A673 (cell line): ENCODE data around the gene ZSCAN1. TPM values are rescaled to one million over a fixed set of nuclear protein-coding genes. Genes with fewer than 3 reads are reported as not detected.
"Not testable (repeated sequence)": the region's sequence is repeated elsewhere in the genome, so short reads cannot be mapped to it uniquely, and the experiment has no call there.

Experiments used
- BruUV-seq: library from RNA; stranded (reverse); fragments of 400-500 nt; replicated peaks from 2 replicates; lab custom pipeline; 2021; lab: Mats Ljungman, UMichigan
- CTCF ChIA-PET: fragments of 300-600 bp; sonication (Branson Sonifier 250); formaldehyde crosslinking; loops from one replicate; lab custom pipeline; 2022; ENCODE audit warnings: antibody characterized with exemption; lab: Charles Lee
- POLR2A ChIA-PET: fragments of 300-600 bp; sonication (Branson Sonifier 250); formaldehyde crosslinking; loops from one replicate; lab custom pipeline; 2022; ENCODE audit warnings: antibody characterized with exemption; ENCODE audit not compliant: low non-redundant PET; lab: Charles Lee
- DNase-seq: peaks from one replicate; pipeline ENCODE4 v3.0.0-alpha.2; 2015; ENCODE audit warnings: low spot score
- H3K27ac ChIP-seq: fragments of 200-600 bp; sonication (generic); 2 replicates; pipeline ENCODE4 v1.5.1; 2016; ENCODE audit warnings: mixed run types, low read depth, mild to moderate bottlenecking, mixed read lengths, antibody characterized with exemption, low read length; ENCODE audit not compliant: poor library complexity, severe bottlenecking
- H3K27me3 ChIP-seq: fragments of 200-600 bp; sonication (generic); replicated peaks from 2 replicates; pipeline ENCODE4 v1.6.1; 2017; ENCODE audit warnings: mixed run types, low read depth, mild to moderate bottlenecking, mixed read lengths, antibody characterized with exemption, low read length; ENCODE audit not compliant: insufficient read depth, poor library complexity
- H3K36me3 ChIP-seq: fragments of 200-600 bp; sonication (generic); 2 replicates; pipeline ENCODE4 v1.6.1; 2016; ENCODE audit warnings: mixed run types, mild to moderate bottlenecking, mixed read lengths, antibody characterized with exemption, low read length; ENCODE audit not compliant: insufficient read depth, poor library complexity, severe bottlenecking
- H3K4me1 ChIP-seq: fragments of 200-600 bp; sonication (generic); 2 replicates; pipeline ENCODE4 v1.6.1; 2017; ENCODE audit warnings: mixed run types, mild to moderate bottlenecking, mixed read lengths, antibody characterized with exemption, low read length; ENCODE audit not compliant: insufficient read depth, poor library complexity, severe bottlenecking
- H3K4me3 ChIP-seq: fragments of 200-600 bp; sonication (generic); 2 replicates; pipeline ENCODE4 v1.5.1; 2016; ENCODE audit warnings: low read depth, mixed run types, mild to moderate bottlenecking, mixed read lengths, low read length; ENCODE audit not compliant: poor library complexity, severe bottlenecking
- H3K9me3 ChIP-seq: fragments of 200-600 bp; sonication (generic); 2 replicates; pipeline ENCODE4 v1.6.1; 2016; ENCODE audit warnings: mixed run types, low read depth, mild to moderate bottlenecking, mixed read lengths, antibody characterized with exemption, low read length; ENCODE audit not compliant: poor library complexity, severe bottlenecking
- CTCF ChIP-seq: fragments of 300-800, 200-600 bp; sonication (generic); conservative IDR thresholded peaks from 2 replicates; pipeline ENCODE4 v1.5.1; 2017; ENCODE audit warnings: low read depth, mild to moderate bottlenecking, antibody characterized with exemption, low read length, moderate library complexity, mixed read lengths
- EZH2 ChIP-seq: fragments of 200-600 bp; sonication (generic); IDR thresholded peaks from 2 replicates; pipeline ENCODE4 v1.6.1; 2017; ENCODE audit warnings: borderline replicate concordance, low read depth, mild to moderate bottlenecking, mixed read lengths, antibody characterized with exemption, low read length; ENCODE audit not compliant: poor library complexity, severe bottlenecking
- intact Hi-C: fragments of 100-400 bp; cut with micrococcal nuclease; formaldehyde crosslinking; loops from one replicate; pipeline ENCODE4 v1.10.0; 2022; ENCODE audit not compliant: unreplicated experiment
- total RNA-seq: library from RNA; stranded (reverse); gene quantifications from 2 replicates; pipeline ENCODE4 v1.2.3, GENCODE V29; 2021

The ZSCAN1 gene
- total RNA-seq, 1 experiment from 2014 or later, result 1.4 TPM

GRCh38 chr19:58007285-58007684, 26.5 kb upstream of the ZSCAN1 start:
- TF ChIP-seq EZH2 (no peak), CTCF (0 out of 2 replicates have a peak, but pooled peaks have one; percentile 8)
- intact Hi-C loops, result no loop called here
- no TSS peak for BruUV-seq
- Histone ChIP-seq H3K27ac (no peak overlapping the region), H3K4me1 (peaks cover 5% of the 10 kb centered on the region), H3K36me3 (peaks cover 25% of the 10 kb centered on the region), H3K27me3 (no peaks in the 10 kb centered on the region), H3K4me3 (no peak overlapping the region), H3K9me3 (peaks cover 30% of the 10 kb centered on the region)
- ChIA-PET CTCF (no interaction called here), POLR2A (no interaction called here)
- peak; percentile 23 for DNase-seq

- peaks cover 25% of the 10 kb centered on the region for H3K36me3 ChIP-seq
- intact Hi-C loops, H3K27ac ChIP-seq, CTCF ChIA-PET, H3K4me1 ChIP-seq, H3K27me3 ChIP-seq, BruUV-seq, DNase-seq, POLR2A ChIA-PET: not testable (repeated sequence)
- peaks cover 20% of the 10 kb centered on the region for H3K9me3 ChIP-seq
- peak overlapping the region; percentile 59 for H3K4me3 ChIP-seq
Observed at GRCh38 chr19:58008877-58009276, 24.9 kb upstream of the ZSCAN1 start.

- no peak for TF ChIP-seq CTCF
- TF ChIP-seq EZH2, result no peak
- intact Hi-C loops, result no loop called here
- peaks cover 21% of the 10 kb centered on the region for H3K36me3 ChIP-seq
- BruUV-seq, result no TSS peak
- H3K27me3 ChIP-seq, result no peaks in the 10 kb centered on the region
- H3K9me3 ChIP-seq, result peaks cover 16% of the 10 kb centered on the region
- H3K27ac ChIP-seq, result no peak overlapping the region
- CTCF ChIA-PET, result no interaction called here
- DNase-seq, result no peak
- peaks cover 5% of the 10 kb centered on the region for H3K4me1 ChIP-seq
- POLR2A ChIA-PET, result no interaction called here
- peak overlapping the region; percentile 59 for H3K4me3 ChIP-seq
Observed at GRCh38 chr19:58009301-58009665, 24.5 kb upstream of the ZSCAN1 start.

- no peaks in the 10 kb centered on the region for H3K27me3 ChIP-seq
- H3K27ac ChIP-seq, result peak overlapping the region; percentile 77
- CTCF ChIA-PET, result no interaction called here
- no TSS peak for BruUV-seq
- DNase-seq, result peak; percentile 91
- peak overlapping the region; percentile 59 for H3K4me3 ChIP-seq
- H3K4me1 ChIP-seq, result peaks cover 5% of the 10 kb centered on the region
- peaks cover 16% of the 10 kb centered on the region for H3K36me3 ChIP-seq
- intact Hi-C loops, result no loop called here
- H3K9me3 ChIP-seq, result peaks cover 12% of the 10 kb centered on the region
- TF ChIP-seq EZH2 (no peak), CTCF (no peak)
- POLR2A ChIA-PET, result no interaction called here
Observed at GRCh38 chr19:58009666-58010301, 24.0 kb upstream of the ZSCAN1 start.
